GM21528 (cell line): ENCODE measurements around the gene POLD2.
"Not testable (repeated sequence)": the region's sequence is repeated elsewhere in the genome, so short reads cannot be mapped to it uniquely, and the experiment has no call there.

Experiments
- ATAC-seq: cut with Tn5 transposase; IDR thresholded peaks from one replicate; pipeline ENCODE4 v1.9.1; 2021; ENCODE audit warnings: mild to moderate bottlenecking, moderate library complexity; ENCODE audit not compliant: unreplicated experiment, low FRiP score

The POLD2 gene

DNA sequence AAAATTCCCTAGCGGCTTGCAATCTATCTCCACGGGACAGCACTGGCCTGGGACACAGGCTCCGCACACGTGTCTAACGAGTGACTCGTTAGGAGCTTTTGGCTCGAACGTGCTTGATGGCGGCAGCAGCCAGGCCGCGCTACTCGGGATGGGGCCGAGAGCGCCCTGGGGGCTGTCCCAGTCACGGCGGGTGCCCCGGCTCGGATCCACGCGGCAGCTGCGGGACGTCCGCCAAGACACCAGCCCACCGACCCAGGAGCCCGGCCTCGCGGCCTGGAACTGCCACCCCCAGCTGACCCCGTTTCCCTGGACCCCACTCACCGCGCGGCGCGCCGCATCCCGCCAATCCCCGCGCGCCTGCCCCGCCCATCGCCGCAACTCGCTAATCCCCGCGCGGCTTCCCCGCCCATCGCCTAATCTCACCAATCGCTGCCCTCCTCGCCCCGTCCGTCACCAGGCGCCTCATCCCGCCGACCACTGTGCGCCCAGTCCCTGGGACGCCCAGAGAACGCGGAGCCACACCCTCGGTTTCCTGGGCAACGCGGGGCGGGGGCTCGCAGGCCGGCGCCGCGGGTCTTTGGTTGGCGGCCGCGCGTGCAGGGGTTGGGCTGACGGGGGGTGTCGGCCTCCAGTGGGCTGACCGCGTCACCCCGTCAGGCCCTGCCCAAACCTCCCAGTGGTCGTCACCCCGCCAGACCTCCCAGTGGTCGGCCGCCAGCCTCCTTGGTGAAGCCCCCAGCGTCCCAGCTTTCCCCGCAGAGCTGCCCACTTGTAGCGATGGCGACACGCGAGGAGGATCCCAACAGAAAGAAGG is at the start of gene POLD2:
TSS of gene POLD2 (minus strand) at position 359 of the 814 bp plus-strand sequence. CDS start 1,495 bp downstream, outside the sequence.
- ATAC-seq: peak; percentile 98

DNA sequence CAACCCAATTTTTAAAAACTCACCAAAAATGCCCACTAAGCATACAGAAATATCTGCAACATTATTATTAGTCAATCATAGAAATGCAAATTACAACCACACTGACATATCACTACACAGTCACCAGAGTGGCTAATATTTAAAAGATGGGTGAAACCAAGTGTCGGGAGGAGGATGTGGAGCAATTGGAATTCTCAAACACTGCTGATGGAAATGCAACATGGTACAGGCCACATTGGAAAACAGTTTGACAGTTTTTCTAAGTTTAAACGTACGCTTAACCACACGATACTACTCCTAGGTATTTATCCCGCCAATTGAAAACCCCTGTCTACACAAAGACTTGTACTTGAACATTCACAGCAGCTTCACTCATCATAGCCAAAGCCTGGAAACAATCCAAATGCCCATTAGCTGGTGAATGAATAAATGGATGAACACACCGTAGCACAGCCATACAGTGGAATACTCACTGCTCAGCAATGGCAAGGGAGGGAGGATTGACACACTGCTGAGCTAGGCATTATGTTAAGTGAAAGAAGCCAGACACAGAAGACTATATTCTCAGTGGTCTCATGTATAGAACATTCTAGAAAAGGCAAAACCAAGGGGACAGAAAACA is 49.6 kb upstream of the POLD2 start:
- no peak for ATAC-seq

DNA sequence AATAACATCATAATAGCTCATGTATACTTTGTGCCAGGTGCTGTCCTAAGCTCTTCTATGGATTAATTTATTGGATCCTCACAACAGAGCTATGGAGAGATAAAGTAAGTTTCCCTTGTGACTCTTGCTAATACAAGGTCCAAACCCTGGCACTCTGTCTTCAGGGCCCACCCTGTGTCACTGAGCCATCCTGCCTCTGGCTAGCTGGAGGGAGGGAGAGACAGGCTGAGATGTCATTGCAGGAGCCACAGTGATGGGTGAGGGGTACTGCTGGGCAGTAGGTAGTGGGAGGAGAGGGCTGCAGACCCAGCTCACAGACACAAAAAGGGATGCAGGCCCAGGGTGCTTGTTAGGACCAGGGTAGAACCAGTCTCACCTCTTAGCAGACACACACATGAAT is 49.0 kb upstream of the POLD2 start:
- no peak for ATAC-seq

DNA sequence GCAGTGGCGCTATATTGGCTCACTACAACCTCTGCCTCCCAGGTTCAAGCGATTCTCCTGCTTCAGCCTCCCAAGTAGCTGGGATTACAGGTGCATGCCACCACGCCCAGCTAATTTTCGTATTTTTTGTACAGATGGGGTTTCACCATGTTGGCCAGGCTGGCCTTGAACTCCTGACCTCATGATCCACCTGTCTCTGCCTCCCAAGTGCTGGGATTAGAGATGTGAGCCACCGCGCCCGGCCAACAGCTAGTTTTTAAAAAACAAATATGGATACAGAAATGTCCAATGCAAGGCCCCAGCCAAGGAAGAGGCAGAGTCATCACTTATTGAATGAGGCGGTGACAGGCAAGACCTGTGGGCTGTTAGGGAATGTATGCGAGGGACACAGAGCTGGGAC is 48.6 kb upstream of the POLD2 start:
- ATAC-seq: not testable (repeated sequence)

DNA sequence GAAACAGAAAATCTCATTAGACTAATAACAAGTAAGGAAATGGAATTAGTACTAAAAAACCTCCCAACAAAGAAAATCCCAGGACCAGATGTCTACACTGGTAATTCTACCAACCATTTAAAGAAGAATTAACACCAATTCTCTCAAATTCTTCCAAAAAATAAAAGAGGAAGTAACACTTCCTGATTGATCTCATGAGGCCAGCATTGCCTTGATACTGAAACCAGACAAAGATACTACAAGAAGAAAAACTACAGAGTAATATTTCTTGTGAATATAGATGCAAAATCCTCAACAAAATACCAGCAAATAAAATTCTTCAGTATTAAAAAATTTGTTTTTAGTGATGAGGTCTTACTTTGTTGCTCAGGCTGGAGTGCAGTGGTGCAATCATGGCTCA is 44.6 kb upstream of the POLD2 start:
- ATAC-seq: no peak

DNA sequence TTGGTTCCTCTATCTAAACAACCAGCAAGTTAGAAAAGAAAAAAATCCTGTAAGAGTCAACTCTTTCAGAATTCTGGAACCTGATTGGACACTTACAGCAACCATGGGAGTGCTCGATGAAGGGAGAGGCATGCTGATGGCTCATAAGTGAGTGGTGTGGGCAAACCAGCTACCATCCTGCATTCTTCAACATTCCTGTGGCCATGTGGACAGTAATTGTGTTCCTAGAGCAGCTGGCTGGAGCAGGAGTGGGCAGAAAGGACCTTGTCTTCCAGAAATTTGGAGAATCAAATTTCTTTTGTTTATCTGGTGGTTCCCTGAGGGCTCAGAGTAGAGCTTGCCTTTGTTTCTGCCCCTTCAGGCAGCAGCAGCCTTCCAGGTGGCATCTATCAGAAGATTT is 40.2 kb upstream of the POLD2 start:
- no peak for ATAC-seq

DNA sequence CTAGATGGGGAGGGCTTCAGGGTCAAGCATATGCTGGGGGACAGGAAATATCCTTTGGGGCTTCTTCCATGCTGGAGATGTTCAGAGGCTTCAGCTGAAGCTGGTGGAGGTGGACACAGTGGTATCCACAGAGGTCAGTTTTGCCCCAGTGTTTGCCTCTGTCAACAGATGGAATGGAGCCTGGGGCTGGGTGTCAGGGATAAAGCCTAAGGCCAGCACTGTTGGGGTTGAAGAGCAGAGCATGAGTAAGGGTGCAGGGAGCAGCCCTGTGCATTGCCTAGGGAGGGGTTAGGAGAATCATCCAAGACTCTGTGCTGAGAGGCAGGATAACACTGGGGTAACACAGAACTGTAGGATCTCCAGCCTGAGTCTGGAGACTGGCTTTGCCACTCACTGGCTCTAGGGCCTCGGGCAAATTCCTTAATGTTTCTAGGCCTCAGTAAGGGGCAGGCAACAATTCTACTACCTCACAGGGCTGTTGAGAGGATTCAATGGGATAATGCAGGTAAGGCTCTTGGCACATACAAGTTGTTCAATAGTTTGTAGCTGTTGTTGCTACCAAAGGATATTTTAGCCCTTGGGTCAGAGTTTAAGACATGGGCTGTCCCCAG is 39.5 kb upstream of the POLD2 start:
- no peak for ATAC-seq

DNA sequence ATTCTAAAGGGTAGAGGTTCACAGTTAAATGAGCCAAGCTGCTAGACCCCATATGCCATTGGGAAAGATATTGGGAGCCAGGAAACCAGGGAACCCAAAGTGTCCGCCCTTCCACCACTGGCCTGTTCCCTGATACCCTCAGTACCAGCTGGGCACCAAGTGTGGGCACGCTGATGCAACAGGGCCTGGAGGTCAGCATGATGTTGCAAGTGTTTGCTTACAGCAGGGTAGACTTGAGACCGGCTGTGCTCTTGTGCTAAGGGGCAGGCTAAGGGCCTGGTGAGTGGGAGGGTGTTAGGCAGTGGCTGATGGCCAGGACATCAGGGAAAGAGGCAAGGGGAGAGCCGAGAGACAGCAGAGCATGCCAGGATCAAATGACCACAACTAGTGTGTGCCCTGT is 38.8 kb upstream of the POLD2 start:
- no peak for ATAC-seq

DNA sequence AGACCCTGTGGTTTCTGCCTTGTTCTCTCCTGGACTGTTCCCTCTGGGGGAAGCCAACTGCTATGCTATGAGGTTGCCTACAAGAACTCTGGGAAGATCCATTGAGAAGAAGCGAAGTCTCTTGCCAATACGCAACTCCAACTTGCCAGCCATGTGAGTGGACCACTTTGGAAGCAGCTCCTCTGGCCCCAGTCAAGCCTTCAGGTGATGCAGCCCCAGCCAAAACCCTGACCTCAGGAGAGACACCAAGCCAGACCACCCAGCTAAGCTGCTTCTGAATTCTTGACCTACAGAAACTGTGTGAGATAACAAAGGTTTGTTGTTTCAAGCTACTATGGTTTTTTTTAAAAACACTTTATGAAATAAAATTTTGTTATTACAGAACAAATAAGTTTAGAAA is 38.0 kb upstream of the POLD2 start:
- no peak for ATAC-seq

DNA sequence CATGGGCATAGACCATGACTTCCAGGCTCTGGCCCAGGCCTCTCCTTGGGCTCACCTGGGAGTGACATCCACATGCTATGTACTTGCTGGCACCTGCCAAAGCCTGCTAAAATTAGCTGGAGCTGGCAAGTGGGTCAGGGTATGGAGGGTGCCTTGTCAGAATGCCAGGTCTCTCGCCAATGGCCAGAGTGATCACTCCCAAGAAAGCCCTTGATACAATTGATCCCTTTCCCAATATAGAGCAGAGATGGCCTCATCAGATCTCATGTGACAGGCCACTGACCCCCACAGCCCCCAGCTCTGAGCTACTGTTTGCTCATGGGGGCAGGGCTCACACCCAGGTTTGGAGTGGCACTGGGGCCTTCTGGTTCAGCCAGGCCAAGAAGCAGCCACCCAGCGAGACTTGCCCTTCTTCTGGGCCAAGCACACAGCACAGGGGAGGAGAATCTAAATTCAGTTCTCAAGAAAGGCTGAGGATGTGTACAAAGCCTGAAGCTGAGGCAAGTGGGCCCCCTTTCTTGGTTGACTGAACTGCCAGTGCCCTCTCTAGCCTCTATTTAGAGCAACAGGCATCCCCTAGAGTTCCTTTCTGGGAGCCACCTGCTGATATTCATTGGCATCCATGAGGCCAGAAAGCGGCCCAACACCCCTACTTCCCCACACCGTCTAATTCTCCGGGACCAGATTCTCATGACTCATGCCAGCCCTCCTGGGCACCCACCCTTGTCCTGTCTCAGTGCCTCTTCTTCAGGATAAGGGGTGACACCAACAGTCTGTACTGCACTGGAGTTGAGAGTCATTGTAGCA is 36.7 kb upstream of the POLD2 start:
- no peak for ATAC-seq

DNA sequence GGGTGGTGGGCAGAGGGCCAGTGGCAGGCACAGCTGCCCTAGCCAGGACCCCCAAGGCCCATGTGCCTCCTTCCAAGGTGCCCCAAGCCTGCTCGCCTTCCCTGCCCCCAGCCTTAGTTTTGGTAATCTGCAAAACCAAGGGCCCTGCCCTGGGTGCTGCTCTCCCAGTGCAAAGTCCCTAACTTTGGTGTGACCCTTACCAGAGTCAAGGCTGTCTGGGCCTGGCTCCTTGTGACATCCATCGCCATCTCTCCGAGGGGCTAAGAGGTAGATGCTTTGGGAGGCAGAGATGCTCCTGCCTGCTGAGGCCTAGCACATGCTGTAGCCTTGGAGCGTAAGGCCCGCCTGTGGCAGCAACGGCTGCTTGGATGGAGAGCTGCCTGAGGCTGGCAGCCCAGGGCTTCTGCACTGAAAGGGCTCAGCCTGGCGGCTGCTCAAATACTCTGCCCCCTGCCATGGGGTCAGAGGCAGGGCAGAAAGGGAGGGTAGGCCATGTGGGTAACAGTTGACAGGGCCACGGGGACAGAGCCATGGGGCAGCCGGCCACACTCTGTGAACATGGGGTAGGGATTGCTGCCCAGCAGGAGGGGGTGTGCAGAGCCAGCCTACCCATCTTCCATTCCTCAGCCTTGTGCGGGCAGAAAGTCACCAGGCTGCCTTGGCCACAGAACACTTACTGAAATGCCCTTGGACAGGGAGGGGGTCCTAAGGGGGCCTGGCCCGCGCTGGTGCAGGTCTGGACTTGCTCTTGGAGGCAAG is 35.7 kb upstream of the POLD2 start:
- ATAC-seq: no peak

DNA sequence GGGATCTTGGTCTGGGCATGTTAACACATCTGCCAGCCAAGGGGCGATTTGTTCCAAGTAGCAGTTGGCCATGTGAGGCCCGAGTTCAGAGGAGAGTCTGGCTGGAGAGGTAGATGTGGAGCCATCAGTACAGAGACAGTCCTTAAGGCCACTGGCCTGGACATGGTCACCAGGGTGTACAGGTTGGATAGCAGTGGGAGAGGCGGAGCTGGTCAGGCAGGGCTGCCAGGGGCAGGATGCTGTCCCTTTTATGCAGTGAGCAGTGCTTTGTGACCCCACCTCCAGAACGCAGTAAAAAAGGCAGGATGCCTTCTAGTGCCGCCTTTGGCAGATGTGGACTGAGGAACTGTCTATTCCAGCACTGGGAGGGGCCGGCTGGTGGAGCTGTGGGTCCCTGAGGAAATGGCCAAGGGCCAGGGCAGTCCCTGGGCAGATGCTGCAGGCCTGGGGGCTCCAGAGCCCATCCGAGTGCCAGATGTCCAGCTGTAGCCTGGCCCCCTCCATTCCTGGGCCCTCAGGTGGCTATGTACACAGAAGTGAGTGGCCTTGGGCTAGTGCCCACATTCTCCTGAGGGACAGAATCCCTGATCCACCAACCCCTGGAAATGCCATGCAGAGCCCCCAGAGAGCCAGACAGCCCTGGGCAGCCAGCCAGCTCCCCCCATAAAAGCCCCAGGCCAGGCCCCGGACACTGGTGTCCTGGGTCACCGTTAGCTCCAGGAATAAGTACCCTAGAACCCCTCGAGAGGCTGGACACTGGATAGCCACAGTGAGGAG is 34.9 kb upstream of the POLD2 start:
- ATAC-seq: no peak

DNA sequence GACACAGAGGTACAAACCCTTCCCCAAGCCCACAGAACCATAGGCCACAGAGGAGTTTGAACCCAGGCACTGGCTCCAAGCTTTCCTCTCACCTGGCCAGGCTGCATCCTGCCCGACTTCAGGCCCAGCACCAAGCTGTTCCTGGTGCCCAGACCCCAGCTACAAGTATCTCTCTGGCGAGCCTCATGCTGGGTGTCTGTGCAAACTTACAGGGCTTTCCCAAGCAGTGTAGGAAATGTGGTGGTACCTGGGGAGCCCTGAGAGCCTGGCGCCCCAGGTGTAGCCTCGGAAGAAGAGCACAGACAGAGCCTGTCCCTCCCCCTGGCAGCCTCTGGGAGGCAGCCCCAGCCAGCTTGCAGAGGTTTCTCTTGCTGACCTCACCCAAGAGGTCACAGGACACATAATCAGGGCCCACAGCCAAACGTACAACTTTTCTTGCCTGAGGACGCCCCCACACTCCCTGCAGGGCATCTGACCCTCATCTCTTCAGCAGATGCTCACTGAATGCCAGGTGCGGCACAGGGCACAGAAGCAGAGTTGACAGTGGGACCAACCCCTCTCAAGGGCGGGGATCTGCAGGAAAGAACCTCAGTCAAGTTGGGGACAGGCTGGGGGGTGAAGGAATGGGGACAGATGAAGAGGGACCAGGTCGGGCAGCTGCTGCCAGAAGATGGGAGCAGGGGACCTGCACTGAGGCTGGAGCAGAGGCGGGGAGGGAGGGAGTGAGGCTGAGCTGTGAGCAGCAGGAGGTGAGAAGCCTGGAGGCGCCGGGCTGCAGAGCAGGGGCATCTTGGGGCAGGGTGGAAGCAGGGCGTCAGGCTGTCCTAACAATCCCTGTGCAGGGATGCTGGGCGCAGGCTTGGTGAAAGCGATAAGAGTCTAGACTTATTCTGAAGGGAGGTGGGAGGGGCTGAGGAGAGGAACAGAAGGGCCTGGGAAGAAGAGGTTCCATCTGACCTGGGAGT is 34.0 kb upstream of the POLD2 start:
- ATAC-seq: no peak

DNA sequence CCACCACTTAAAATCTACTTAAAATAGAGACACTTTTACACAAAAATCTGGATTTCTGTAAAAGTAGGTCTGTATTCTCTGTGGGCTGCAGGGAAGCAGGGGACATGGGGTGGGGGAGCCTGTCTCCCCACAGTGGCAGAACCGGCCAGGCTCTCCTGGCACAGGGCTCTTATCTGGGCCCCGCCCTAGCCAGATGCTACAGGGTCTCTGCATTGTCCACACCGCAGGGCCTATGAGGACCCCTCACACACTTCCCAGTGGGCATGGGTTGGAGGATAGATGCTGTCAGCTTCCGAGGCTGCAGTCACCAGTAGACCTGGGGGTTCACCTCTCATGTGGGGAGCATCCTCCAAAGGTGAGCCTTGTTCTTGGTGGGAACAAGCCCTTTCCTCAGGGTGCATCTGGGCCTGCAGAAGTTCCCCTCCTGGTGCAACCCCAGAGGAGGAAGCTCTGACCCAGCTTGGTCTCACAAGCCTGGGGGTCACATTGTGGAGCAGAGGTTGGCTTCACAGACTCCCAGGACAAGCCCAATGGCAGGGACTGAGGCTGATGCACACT is 33.2 kb upstream of the POLD2 start:
- ATAC-seq: no peak

DNA sequence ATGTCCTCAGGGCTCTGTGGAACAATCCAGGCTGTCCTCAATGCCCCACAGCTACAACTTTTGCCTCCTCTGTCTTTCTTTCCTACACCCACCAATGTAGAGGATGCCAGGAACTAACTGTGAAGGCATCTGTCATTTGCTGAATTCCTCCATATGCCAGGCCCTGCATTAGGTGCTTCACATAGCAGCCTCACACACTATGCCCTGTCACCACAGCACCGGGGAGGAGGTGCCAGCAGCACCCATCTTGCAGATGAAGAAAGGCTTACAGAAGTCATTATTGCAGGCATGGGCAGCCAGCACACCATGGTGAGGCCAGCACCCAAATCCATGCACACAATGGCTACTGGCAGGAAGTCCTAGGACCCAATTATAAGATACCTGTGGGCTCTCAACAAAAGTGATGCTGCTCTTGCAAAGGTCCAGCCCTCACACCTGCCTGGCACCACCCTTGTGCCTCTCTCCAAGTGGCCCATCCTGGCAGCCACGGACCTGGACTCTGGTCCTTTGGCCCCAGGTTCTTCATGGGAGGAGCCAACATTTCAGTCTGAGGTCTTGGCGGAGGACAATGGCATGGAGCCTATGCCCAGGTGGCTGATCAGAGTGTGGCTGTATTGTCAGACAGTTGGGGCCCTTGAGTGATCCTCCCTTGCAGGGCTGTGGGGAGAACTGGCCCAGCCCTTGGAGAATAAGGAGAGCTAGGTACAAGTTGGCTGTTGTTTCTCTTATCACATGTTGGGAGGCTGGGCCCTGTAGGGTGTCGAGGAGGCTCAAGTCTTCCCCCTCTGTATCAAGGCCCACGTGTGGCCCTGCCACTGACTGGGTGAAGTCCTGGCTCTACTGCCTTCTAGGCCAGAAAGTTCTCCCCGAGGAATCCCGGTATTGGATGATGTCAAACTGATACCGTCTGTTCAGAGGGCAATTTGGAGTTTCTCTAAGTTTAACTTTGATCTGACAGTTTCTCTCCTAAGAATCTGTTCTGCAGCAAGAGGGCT is 32.1 kb upstream of the POLD2 start:
- ATAC-seq: no peak

DNA sequence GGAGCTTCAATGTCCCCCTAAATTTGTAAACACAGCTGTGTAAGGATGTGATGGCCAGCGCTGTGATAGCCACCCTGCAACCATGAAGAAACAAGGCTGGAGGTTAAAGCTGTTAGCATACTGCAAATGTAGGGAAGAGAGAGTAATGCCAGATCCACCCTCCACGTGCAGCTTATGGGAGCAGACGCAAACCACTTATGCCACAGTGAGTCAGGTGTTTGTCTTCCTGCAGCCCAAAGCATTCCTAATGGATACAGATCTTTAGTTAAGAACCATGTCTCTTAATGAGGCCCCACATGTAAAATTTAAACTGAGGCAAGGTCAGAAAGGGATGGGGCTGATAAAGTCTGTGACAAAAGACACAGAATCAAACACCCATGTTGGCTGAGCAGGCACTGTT is 31.4 kb upstream of the POLD2 start:
- no peak for ATAC-seq

DNA sequence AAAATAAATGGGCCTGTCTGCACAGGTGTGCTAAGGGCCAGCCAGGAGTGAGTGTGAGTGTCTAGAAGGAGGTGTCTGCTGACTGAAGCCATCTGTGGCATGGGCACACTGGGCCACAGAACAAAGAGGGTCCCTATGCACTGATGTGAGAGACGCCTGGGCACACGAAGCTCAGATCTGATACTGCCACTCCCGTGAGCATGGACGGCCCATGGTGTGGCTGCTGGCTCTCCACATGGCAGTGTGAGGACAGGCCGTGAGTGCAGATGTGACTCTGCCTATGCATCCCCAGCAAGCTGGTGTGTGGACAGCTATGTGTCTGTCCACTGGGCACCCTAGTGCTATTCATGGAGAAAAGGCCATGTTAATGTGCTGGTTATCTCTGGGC is 30.6 kb upstream of the POLD2 start:
- ATAC-seq: no peak
